GM12878 (cell line): ENCODE results near the gene HOOK1.

ENCODE experiments used
- POLR2AphosphoS5 ChIP-seq: IDR thresholded peaks from 2 replicates; pipeline ENCODE4 v1.6.1; 2011; ENCODE audit warnings: mild to moderate bottlenecking, low read length, inconsistent platforms
- TF ChIP-seq, protein P1 (sequence below), 3 experiments: IDR thresholded peaks in 2 of 3; conservative IDR thresholded peaks in 1 of 3; 2 replicates each; pipeline ENCODE4 v1.5.1; 2011; ENCODE audit warnings: low read depth in 3 of 3, low read length in 3 of 3, mild to moderate bottlenecking in 3 of 3, control low read depth in 2 of 3, moderate library complexity in 2 of 3, inconsistent platforms in 1 of 3, mixed read lengths in 1 of 3; ENCODE audit not compliant: control insufficient read depth in 2 of 3, insufficient read depth in 1 of 3; ENCODE audit errors: extremely low read depth in 1 of 3

DNA sequence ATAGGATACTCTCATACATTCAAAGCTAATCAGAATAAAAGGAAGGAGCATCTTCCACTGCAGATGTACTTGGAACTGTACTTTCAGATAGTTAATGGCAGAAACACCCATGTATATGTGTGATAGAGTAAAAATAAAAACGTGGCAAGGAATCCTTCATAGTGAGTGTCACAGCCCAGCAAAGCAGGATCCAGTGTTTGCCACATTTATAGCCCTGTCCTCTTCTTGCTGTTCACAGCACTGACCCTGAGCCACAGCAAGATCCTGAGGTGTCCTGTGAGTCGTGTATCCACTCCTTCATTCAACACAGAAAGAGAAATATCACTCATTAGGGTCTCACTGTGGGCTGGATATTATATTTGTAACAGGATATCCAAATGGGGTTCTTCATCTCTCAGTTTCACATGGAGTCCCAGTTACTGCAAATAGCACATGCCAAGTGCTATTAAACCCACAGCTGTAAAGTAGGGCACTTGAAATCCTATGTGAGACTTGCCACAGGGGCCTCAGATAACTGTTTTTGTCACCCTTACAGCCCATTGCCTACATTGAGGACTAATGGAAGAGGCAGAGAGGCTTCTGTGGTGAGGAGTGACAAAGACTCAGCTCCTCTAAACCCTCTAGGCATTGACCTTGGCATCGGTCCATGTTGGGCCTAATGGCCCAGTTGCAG is 70.5 kb downstream of the HOOK1 start:
- TF ChIP-seq, protein P1, sequence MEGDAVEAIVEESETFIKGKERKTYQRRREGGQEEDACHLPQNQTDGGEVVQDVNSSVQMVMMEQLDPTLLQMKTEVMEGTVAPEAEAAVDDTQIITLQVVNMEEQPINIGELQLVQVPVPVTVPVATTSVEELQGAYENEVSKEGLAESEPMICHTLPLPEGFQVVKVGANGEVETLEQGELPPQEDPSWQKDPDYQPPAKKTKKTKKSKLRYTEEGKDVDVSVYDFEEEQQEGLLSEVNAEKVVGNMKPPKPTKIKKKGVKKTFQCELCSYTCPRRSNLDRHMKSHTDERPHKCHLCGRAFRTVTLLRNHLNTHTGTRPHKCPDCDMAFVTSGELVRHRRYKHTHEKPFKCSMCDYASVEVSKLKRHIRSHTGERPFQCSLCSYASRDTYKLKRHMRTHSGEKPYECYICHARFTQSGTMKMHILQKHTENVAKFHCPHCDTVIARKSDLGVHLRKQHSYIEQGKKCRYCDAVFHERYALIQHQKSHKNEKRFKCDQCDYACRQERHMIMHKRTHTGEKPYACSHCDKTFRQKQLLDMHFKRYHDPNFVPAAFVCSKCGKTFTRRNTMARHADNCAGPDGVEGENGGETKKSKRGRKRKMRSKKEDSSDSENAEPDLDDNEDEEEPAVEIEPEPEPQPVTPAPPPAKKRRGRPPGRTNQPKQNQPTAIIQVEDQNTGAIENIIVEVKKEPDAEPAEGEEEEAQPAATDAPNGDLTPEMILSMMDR (IDR thresholded peaks at IDR 0.05 in 2 of 3, conservative IDR thresholded peaks at IDR 0.05 in 1 of 3; ENCODE audit: control insufficient read depth in 2 of 3, extremely low read depth in 1 of 3, insufficient read depth in 1 of 3, low read depth in 3 of 3, low read length in 3 of 3), result no peak
- no peak for TF ChIP-seq POLR2AphosphoS5
